GM23248 (cell line): ENCODE results near the gene VSIG2.

Experiments
- EZH2 ChIP-seq: fragments of 200-600 bp; sonication (generic); IDR thresholded peaks from 2 replicates; pipeline ENCODE4 v1.6.1; 2018; ENCODE audit warnings: antibody characterized with exemption, mild to moderate bottlenecking; ENCODE audit not compliant: insufficient read depth, poor library complexity, severe bottlenecking
- EZH2phosphoT487 ChIP-seq: fragments of 200-600 bp; sonication (generic); IDR thresholded peaks from 2 replicates; pipeline ENCODE4 v1.6.1; 2018; ENCODE audit warnings: antibody characterized with exemption, moderate library complexity, mild to moderate bottlenecking, low read depth; ENCODE audit not compliant: insufficient read depth

GRCh38 chr11:124756753-124757227, 4.7 kb upstream of the VSIG2 start:
- TF ChIP-seq EZH2 (no peak), EZH2phosphoT487 (no peak)
